GM12891 (cell line): Measurements from ENCODE around the gene TEX19.

Experiments
- DNase-seq: peaks from one replicate; pipeline ENCODE4 v3.0.0; 2011; ENCODE audit warnings: low spot score; ENCODE audit not compliant: insufficient read length
- FAIRE-seq: peaks from 2 replicates; lab custom pipeline; 2011; peaks lifted over from hg19 to GRCh38; lab: Jason Lieb, UNC
- PAX5 ChIP-seq: IDR thresholded peaks from 2 replicates; pipeline ENCODE4 v1.6.1; 2011; ENCODE audit warnings: low read length, moderate library complexity, mild to moderate bottlenecking; ENCODE audit not compliant: insufficient read depth, severe bottlenecking
- POLR2A ChIP-seq: IDR thresholded peaks from 2 replicates; pipeline ENCODE4 v1.6.1; 2011; ENCODE audit warnings: low read depth, low read length, control low read depth
- POLR2AphosphoS5 ChIP-seq: IDR thresholded peaks from 2 replicates; pipeline ENCODE4 v1.6.1; 2011; ENCODE audit warnings: low read depth, low read length, control low read depth
- POU2F2 ChIP-seq: IDR thresholded peaks from 2 replicates; pipeline ENCODE4 v1.6.1; 2011; ENCODE audit warnings: low read depth, mild to moderate bottlenecking, control low read depth, low read length, moderate library complexity
- SPI1 ChIP-seq: IDR thresholded peaks from 2 replicates; pipeline ENCODE4 v1.6.1; 2011; ENCODE audit warnings: low read depth, low read length, control low read depth
- TAF1 ChIP-seq: IDR thresholded peaks from 2 replicates; pipeline ENCODE4 v1.6.1; 2011; ENCODE audit warnings: low read depth, low read length, control low read depth

The TEX19 gene

GRCh38 chr17:82320956-82321927 lies 37.8 kb upstream of the TEX19 start:
- no peak for TF ChIP-seq PAX5
- FAIRE-seq, result no peak
- peak; percentile 88 for DNase-seq

GRCh38 chr17:82321947-82322466 lies 37.0 kb upstream of the TEX19 start:
- DNase-seq (no peak), FAIRE-seq (no peak)
- TF ChIP-seq POU2F2 (no peak), POLR2A (no peak), PAX5 (no peak), POLR2AphosphoS5 (no peak), TAF1 (no peak), SPI1 (no peak)

GRCh38 chr17:82322526-82323453 lies 36.3 kb upstream of the TEX19 start:
- no peak for DNase-seq
- TF ChIP-seq TAF1 (no peak), POU2F2 (no peak)
- no peak for FAIRE-seq

- FAIRE-seq, result no peak
Observed at GRCh38 chr17:82323514-82324234, 35.4 kb upstream of the TEX19 start.

GRCh38 chr17:82324566-82325285 lies 34.3 kb upstream of the TEX19 start:
- no peak for DNase-seq
- no peak for TF ChIP-seq POU2F2
- no peak for FAIRE-seq

More at GRCh38 chr17:82323514-82324234, 35.4 kb upstream of the TEX19 start:
- no peak for DNase-seq
- TF ChIP-seq POLR2AphosphoS5, result no peak
- no peak for TF ChIP-seq SPI1
- TF ChIP-seq PAX5, result no peak
- no peak for TF ChIP-seq TAF1
- no peak for TF ChIP-seq POU2F2
- no peak for TF ChIP-seq POLR2A

- DNase-seq, result no peak
- no peak for TF ChIP-seq POLR2AphosphoS5
- no peak for TF ChIP-seq POU2F2
- no peak for TF ChIP-seq TAF1
- TF ChIP-seq SPI1, result no peak
- no peak for TF ChIP-seq POLR2A
- TF ChIP-seq PAX5, result no peak
- FAIRE-seq, result no peak
Observed at GRCh38 chr17:82325286-82326180, 33.5 kb upstream of the TEX19 start.

GRCh38 chr17:82327289-82327688 lies 31.8 kb upstream of the TEX19 start:
- FAIRE-seq (no peak), DNase-seq (no peak)
- no peak for TF ChIP-seq POU2F2
- no peak for TF ChIP-seq SPI1
- TF ChIP-seq POLR2AphosphoS5, result no peak
- no peak for TF ChIP-seq POLR2A
- TF ChIP-seq PAX5, result no peak
- no peak for TF ChIP-seq TAF1

- FAIRE-seq, result no peak
- TF ChIP-seq POLR2AphosphoS5 (no peak), TAF1 (no peak), POLR2A (no peak), POU2F2 (no peak), PAX5 (no peak), SPI1 (no peak)
- no peak for DNase-seq
Observed at GRCh38 chr17:82327757-82328140, 31.3 kb upstream of the TEX19 start.
